GM08714 (cell line): ENCODE data around the gene GRM7.

ENCODE experiments used
- H3K4me3 ChIP-seq: fragments of 200-500 bp; sonication (Bioruptor generic); 2 replicates; pipeline ENCODE4 v1.5.1; 2014; ENCODE audit warnings: mild to moderate bottlenecking, low read length, inconsistent platforms
- ZNF274 ChIP-seq: IDR thresholded peaks from 2 replicates; pipeline ENCODE4 v1.6.1; 2012; ENCODE audit warnings: mild to moderate bottlenecking, low read depth, low read length

Gene GRM7

DNA sequence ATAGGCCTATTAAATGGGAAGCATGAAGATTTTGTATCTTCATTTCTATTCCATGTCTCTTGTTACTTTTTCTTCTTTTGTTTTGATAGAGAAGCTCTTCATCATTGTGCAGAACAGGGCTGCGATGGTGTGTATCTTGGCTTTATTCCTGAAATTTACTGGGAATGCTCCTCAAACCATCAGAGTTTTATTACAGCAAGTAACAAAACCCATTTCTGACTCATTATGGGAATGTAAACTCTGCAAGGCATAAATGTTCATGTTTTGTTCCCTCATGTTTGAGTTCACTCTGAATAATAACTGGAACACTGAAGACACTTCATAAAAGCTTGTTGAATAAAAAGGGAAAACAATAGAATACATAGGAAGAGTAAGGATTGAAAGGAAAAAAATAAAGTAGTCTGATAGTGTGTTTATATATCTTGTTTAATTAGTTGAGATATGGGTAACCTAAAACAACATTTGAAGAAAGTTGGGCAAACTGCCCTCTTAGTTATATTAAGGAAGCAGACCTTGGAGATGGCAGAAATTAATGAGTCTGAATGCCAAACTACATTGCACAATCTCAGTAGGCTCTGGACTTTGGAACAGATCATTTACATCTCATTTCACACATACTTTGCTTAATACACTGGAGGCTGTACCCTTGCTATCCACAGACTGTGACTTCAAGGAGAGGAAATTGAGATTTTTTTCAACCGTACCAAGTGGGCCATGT lies 521.5 kb downstream of the GRM7 start:
- no peak for TF ChIP-seq ZNF274
- no peak overlapping the region for H3K4me3 ChIP-seq

DNA sequence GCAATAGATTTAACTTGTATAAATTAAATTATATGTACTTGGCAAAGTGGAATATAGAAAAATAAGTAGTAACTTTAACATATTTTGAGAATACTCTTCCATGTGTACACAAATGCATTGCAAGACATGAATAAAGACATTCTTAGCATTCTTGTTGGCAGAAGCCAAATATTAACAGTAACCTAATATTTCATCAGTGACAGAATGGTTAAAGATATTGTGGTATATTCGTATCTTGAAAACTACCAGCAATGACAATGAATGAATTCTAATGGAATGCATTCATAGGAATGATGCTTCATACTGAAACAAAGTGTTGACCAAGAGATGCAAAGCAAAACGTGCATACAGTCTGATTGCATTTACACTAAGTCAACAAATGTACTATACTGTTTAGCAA lies 524.7 kb downstream of the GRM7 start:
- no peak overlapping the region for H3K4me3 ChIP-seq
- TF ChIP-seq ZNF274 = no peak

DNA sequence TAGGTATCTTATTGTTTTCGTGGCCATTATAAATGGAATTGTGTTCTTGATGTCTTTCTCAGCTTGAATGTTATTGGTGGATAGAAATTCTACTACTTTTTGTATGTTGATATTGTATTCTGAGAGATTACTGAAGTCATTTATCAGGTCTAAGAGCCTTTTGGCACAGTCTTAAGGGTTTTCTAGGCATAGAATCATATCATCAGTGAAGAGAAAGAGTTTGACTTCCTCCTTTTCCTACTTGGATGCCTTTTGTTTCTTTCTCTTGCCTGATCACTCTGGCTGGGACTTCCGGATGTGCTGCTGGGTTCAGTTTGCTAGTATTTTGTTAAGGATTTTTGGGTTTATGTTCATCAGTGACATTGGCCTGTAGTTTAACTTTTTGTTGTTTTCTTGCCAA lies 527.1 kb downstream of the GRM7 start:
- no peak overlapping the region for H3K4me3 ChIP-seq
- TF ChIP-seq ZNF274 = no peak

DNA sequence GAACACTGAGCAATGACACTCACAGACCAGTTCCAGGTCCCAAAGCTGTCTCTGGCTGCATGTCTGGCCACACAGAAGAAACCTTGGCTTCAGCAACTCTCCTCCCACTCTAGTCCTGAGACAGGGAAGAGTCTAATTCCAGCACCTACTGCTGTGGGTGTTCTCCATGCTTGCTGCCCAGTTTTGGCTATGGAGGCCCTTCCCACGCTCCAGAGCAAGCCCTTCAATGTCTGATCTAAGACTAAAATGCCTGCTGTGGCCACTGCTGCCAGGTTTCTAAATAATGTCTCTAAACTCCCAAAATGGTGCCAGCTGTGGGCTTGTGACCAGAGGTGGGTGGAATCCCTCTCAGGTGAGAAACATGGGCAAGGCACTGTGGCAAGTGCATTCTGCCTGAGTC lies 531.3 kb downstream of the GRM7 start:
- H3K4me3 ChIP-seq = no peak overlapping the region
- TF ChIP-seq ZNF274 = no peak

DNA sequence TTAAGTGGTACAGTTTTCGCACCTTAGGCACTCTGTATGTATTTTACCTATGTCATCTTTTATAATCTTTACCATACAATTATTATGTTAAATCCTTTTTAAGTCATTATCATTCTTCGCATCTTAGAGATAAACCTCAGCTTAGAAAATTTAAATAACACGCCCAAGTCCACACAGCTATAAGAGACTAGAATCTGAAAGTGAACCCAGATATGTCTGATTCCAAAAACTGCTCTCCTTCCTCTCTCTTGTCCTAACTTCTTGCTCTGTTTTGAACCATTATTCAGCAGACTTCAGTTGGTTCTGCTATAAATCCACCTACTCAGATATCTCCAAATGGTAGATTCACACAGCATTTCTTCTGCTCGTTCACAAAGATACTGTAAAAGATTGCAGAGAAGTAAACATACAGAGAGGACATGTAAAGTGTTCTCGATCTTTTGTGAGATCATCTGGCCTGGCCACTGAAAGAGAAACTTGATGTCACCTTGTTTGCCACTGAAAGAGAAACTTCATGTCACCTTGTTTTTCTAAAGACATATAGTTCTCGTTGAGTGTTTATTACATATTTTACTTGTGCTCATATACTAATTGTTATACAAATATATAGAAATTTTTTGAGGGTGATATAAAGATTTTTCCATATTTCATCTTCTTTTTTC lies 533.2 kb downstream of the GRM7 start:
- H3K4me3 ChIP-seq = no peak overlapping the region
- TF ChIP-seq ZNF274 = no peak

DNA sequence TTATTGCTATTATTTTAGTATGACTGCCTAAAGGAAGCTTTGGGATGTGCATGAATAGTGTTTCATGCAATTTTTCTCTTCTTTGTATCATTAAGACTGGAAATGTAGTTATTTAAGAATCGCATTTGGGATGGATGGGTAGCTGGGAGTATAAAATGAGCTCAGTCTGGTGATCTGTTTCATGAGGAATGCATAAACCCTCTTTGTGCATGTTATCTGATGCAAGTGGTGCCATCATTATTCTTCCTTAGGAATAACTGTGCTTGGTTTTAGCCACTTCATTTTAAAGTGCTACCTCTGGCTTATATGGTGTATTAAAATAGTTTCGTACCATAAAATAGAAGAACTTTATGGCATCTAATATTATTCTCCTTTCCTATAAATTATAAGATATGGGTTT lies 535.6 kb downstream of the GRM7 start:
- no peak for TF ChIP-seq ZNF274
- H3K4me3 ChIP-seq = no peak overlapping the region

DNA sequence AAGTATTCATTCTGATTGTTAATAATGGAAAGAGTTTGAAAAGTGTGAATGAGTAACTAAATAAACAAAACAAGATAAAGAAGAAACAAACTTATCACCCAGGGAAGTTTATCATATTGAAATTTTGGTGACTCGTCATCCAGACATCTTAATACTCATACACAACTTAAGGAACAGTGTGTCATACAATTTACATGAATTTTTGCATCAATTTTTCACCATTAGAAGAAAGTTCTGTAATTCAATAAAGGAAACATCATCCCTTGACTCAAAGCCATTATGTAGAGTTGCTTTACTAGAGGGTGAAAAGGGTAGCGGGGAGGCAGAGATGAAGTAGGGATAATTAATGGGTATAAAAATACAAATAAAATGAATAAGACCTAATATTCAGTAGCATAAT lies 536.2 kb downstream of the GRM7 start:
- TF ChIP-seq ZNF274 = no peak
- H3K4me3 ChIP-seq = no peak overlapping the region

DNA sequence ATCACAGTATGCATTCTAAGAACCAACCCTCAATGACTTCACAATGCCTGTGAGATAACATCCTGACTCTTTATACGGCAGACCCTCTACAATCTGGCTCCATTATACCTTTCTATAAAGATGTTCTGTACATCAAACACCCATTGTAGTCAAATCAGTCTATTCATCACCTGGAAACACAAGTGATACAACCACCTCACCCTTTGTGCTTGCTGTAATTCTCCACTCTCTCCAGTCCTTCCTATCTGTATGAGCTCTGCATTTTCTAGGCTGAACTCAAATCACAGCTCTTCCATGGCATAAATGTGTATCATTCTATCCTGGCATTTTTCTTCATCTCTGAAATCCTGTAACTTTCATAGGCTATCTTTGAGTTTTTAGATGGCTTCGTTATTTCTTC lies 539.4 kb downstream of the GRM7 start:
- no peak overlapping the region for H3K4me3 ChIP-seq
- TF ChIP-seq ZNF274 = no peak

DNA sequence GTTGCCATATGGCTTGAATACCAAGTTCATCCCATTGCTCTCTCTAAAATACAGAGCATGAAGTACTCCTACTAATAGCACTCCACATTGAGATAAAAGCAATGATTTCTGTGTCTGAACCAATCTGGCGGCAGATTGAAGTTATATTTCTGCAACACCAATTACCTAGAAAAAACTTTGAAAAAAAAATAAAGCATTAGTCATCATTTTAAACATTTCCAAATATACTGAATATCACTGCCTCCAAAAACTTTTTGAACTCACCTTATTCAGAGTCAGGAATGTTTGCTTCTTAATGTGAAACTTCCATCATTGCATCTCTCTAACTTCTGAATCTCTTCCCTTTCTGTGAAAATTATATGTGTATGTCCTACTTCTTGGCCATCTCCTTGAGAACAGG lies 540.5 kb downstream of the GRM7 start:
- no peak for TF ChIP-seq ZNF274
- no peak overlapping the region for H3K4me3 ChIP-seq

DNA sequence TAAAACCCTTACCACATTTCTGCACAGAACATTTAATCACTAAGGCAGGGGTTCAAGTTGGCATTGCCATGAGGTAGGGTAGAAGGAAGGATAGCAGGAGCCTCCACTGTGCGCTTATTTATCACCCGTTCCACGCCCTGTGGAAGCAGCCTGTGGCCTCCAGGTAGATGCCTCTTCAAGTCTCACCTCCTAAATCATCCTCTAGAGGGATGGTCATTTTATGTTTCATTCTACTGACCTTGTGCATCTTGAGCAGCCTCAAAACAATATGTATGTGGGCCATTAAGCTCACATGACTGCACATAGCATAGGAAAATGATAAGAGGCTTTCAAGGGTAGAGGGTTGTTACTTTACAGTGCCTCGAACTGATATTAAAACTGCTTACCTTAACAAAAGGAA lies 546.2 kb downstream of the GRM7 start:
- no peak overlapping the region for H3K4me3 ChIP-seq

DNA sequence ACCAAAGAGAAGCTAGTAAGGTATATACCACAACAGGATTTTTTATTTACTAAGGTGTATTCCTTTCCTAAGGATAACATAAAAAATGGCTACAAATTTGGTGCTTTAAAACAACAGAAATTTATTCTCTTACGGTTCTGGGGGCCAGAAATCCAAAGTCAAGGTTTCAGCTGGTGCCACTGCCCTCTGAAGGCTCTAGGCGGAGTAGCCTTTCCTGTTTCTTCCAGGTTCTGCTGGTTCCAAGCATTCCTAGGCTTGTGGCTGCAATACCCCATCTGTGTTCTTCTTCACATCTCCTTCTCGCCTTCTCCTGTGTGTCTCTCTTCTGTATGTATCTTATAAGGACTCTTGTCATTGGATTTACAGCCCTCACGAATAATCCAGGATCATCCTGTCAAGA lies 549.9 kb downstream of the GRM7 start:
- H3K4me3 ChIP-seq = no peak overlapping the region
- no peak for TF ChIP-seq ZNF274

More for the DNA sequence above, 546.2 kb downstream of the GRM7 start:
- no peak for TF ChIP-seq ZNF274

DNA sequence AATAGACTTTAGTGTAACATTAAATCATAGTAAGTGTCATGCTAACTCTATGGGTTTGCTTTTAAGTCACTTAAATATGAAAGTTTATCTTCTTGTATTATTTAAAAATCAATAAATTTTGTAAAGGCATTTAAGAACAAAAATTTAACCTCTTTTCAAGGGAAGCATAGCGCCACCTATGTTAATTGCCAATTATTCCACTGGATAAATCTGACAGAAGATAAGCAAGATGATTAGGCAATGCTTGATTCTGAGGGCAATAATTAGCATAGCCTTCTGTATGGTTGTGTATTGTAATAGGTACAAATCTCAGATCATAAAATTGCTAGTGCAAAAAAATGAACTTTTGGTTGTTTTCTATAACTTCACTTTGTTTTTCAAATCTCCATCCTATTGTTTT lies 560.1 kb downstream of the GRM7 start:
- no peak overlapping the region for H3K4me3 ChIP-seq
- TF ChIP-seq ZNF274 = no peak

DNA sequence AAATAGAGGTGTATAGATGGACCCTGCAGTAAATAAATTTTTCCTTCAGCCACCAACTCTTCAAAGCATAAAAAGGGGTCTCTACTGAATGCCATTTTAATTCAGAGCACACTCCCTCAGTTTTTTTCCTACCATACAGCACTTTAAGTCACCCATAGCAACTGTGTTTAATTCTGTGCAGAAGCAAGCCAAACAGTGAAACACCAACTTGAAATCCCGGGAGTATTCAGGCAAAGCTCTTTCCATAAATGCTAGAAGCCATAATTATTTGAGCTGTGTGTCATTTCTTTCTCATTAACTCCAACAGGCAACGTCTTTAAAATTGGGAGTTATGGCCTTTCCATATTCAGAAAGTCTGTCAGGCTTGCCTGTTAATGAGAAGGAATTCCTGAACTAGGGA lies 562.1 kb downstream of the GRM7 start:
- H3K4me3 ChIP-seq = no peak overlapping the region
- no peak for TF ChIP-seq ZNF274

DNA sequence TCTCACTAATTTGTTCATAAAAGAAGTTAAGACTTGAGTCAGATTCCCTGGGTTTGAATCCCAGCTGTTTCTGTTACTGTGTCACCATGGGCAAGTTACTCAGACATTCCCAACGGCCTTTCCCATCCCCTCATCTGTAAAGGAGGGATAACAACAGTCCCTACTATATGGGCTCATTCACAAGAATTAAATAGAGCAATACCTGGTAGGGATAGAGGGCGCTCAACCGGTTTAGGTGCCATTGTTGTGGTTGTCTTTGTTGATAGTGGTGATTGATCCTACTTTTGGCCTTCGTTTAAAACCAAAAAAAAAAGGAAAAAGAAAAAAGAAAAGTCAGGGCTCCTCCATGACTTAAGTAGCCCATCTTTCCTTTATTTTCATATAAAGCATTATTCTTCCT lies 563.1 kb downstream of the GRM7 start:
- TF ChIP-seq ZNF274 = no peak
- H3K4me3 ChIP-seq = no peak overlapping the region

DNA sequence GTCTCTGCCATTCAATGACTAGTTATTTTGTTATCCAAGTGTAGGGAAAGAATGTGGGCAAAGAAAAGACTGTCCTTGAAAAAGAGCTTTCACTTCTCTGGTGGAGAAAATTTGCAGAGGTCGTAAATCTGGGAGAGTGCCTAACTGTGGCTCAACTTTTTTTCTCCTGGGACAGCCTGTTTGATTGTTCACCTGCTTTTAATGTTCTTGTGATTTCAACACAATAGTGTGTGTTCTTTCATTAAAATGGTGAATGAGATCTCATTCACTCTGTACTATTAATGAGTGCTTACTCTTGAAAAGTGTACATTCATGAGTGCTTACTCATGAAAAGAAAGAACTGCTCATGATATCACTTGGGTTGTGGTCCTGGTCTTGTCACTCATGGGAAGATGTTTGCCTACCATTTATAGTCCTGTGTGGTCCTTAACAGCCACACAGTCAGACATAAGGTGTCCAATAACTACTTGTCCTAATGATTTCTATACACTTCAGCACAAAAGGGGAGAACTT lies 567.3 kb downstream of the GRM7 start:
- TF ChIP-seq ZNF274 = no peak
- H3K4me3 ChIP-seq = no peak overlapping the region
